CD4-positive, alpha-beta T cell treated with Interferon gamma for 1 hour (primary cell): ENCODE measurements around the gene IMMP2L.

Experiments
- DNase-seq: peaks from one replicate; pipeline ENCODE4 v3.0.0-alpha.2; 2020

The IMMP2L gene

GRCh38 chr7:110831419-110831818 lies 730.9 kb downstream of the IMMP2L start:
- DNase-seq: no peak

DNA sequence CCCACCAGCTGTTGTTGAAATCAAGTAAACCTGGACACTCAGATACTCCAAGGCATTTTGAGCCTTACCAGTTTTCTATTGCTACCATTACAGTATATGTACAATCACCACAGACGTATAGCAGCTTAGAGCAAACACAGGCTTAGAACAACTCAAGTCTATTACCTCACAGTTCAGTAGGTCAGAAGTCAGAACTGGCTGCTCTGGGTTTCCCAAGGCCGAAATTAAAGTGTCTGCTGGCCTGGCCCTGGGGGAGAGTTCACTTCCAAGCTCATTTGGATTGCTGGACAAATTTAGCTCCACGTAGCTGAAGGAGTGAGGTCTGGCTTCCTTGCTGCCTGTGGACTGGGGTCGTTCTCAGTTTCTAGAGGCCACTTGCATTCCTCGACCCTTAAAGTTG lies 731.5 kb downstream of the IMMP2L start:
- no peak for DNase-seq

- no peak for DNase-seq
Measured at GRCh38 chr7:110827936-110828335, 734.4 kb downstream of the IMMP2L start.

GRCh38 chr7:110827287-110827855 lies 734.9 kb downstream of the IMMP2L start:
- no peak for DNase-seq

- no peak for DNase-seq
Measured at GRCh38 chr7:110813986-110814385, 748.3 kb downstream of the IMMP2L start.

- no peak for DNase-seq
Measured at GRCh38 chr7:110809832-110810231, 752.5 kb downstream of the IMMP2L start.

- no peak for DNase-seq
Measured at GRCh38 chr7:110808361-110808760, 753.9 kb downstream of the IMMP2L start.

DNA sequence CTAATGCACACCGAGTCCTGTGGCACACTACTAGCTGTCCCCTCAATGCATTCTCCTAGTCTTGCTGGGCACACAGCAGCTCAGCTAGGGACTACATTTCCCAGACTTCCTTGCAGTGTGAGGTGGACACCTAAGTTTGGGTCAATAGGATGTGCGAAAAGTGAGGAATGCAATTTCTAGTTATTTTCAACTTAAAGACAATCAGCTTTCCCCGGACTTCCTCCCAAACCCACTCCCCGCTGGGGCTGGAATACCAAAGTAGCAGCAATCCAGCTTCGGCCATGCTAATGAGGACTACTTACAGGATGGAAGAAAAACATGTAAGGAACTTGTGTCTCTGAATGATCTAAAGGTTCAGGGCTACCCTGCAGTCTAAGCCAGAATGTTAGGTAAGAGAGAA lies 757.8 kb downstream of the IMMP2L start:
- DNase-seq: no peak

- no peak for DNase-seq
Measured at GRCh38 chr7:110803602-110804143, 758.6 kb downstream of the IMMP2L start.

- DNase-seq: no peak
Measured at GRCh38 chr7:110801502-110801901, 760.8 kb downstream of the IMMP2L start.

- DNase-seq: no peak
Measured at GRCh38 chr7:110800984-110801383, 761.3 kb downstream of the IMMP2L start.

GRCh38 chr7:110797656-110798055 lies 764.6 kb downstream of the IMMP2L start:
- no peak for DNase-seq

DNA sequence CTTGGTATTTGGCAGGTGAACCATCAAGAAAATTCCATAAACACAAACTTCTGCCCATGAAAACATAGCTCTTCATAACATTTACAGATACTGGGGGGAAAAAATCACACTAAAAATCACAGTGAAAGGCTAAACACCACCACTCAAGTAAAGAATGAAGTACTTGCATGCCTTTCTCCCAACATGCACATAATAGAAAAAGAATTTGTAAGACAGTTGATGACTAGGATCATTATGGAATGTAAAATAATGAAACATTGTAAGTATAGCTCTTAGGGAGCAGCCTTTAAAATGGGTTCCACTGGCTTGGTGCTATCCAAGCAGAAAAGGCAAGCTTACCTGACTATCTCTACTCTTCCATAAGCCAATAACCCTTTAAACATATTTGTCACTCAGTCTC lies 771.3 kb downstream of the IMMP2L start:
- DNase-seq: no peak

GRCh38 chr7:110786328-110786965 lies 775.8 kb downstream of the IMMP2L start:
- DNase-seq: no peak

DNA sequence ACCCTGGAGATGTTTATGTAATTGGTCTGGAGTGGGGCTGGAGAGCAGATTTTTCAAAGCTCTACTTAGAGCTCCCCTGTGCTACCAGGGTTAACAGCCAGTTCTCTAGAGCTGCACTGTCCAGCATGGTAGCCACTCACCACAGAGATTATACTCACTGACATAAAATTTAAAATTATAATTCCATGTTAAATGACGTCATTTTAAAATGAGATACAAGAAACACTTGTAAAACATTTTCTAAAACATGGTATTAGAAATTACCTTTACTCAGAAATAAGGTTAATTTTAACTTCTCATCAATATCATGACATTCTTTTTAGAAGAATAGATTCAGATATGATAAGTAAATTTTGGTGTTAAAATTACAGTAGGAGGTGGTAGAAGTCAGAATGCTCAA lies 777.5 kb downstream of the IMMP2L start:
- DNase-seq: no peak

GRCh38 chr7:110780712-110781111 lies 781.6 kb downstream of the IMMP2L start:
- DNase-seq: no peak

- DNase-seq: no peak
Measured at GRCh38 chr7:110779339-110779738, 783.0 kb downstream of the IMMP2L start.

DNA sequence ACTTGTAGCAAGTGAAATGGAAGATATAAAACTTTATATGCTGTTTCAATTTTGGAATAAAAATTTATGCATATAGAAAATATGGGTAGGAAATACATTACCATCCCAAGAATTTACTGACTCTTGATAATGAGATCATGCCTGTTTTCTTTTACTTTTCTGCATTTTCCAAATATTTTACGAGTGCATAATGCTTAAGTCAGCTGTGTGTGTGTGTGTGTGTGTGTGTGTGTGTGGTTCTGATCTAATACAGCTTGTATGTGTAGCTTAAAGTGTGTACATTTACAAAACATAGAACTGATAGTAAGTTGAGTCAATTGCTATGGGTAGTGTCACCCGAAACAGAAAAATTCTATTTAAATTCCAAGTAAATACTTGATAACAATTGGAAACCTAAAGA lies 787.2 kb downstream of the IMMP2L start:
- no peak for DNase-seq

DNA sequence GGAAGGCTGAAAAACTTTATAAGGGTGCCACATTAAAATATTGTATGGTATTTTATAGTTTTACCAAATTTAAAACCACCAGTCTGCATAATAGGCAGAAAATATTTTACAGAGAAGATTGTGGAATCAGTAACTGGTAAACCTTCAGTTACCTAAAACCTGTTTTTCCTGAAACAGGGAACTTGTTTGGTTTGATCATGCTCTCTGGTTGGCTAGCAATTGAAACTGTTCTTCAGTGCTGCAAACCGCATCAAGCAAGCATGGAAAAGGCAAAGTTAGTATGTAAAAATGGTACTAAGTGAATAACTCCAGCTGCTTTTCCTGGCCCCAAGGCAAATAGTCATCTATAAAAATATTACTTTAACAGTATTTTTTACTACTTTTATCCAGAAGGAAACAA lies 788.2 kb downstream of the IMMP2L start:
- no peak for DNase-seq

DNA sequence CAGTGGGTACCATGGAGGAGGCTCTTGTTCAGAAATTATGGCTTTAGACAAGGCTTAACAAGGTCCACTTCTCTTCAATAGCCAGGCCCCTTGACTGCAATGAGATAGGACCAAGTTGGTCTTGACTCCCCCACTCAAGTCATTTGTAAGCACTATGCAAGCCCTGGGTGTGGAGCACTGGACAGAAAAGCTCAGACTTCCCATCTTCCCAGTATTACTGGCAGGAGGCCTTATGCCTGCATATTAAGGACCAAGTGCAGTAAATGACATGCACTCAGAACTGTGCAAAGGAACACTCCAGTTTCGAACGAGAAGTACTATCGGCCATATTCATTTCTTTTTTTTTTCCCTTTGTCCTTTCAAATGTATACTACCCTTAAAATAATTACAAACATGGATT lies 789.7 kb downstream of the IMMP2L start:
- DNase-seq: no peak

GRCh38 chr7:110771717-110772116 lies 790.6 kb downstream of the IMMP2L start:
- DNase-seq: no peak

DNA sequence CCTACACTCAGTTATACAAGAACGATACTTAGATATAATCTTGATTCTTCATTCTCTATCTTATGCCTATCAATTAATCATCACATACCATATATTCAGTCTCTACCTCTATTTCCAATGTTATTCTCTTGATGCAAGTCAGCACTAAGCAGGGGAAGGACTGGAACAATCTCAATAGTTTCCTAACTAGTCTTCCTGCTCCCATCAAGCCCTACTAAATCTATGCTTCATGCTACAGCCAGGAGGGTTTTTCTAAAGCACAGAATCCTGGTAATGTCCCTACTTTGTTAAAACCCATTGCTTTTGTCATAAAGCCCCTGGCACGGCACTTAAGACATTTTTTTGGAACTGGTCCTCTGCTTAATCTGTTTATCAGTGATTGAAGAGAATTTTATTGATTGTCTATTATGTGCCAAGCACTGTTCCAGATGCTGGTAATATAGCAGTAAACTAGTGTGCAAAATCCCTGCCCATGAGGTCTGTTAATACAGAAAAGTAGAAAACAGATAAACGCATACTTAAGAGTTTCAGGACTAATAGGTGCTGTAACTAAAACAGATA lies 794.7 kb downstream of the IMMP2L start:
- DNase-seq: no peak

DNA sequence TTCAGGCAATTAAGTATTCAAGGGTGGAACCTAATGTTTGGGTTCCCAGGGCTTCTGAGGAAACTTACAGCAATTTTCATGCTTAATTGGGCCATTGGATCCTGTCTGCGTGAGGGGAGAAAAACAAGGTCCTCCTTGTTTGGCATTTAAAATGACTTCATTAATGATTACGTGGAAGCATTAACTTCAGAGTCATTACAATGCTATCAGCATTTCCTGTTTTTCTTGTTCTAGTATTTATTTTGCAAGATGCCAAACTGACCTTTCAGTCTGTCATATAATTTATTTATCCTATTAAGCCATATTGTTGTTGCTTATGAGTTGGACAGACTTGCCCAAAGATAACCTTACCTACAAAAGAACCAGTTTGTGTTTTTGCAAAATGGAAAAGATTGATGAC lies 795.4 kb downstream of the IMMP2L start:
- DNase-seq: no peak

DNA sequence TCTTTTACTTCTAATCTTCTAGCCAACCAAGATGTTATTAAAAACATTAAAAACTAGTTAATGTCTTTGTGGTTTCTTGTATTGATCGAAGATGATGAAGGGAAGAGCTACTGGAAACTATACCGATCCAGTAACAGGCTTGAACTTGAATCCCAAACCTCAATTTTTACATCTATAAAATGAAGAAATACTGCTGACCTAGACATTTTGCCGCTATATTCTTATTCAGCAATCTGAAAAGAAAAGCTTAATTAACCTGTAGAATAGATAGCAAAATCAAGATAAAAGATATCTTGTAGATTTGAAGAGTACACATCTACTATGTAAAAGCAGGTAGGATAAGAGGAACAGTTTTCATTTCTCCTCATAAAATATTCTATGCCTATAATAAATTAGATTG lies 797.4 kb downstream of the IMMP2L start:
- DNase-seq: no peak
